Mammary microvascular endothelial cell (primary cell): Measurements from ENCODE around the gene EAF1. TPM values are rescaled to one million over a fixed set of nuclear protein-coding genes. Genes with fewer than 3 reads are reported as not detected.

Experiments used
- total RNA-seq: library from RNA; depleted of rRNA; stranded (reverse); fragments of >200 nt; gene quantifications from 2 replicates; pipeline ENCODE4 v1.2.3, GENCODE V29; 2015

EAF1 gene
- total RNA-seq = 13.6 and 14.3 TPM in 2 replicates

DNA sequence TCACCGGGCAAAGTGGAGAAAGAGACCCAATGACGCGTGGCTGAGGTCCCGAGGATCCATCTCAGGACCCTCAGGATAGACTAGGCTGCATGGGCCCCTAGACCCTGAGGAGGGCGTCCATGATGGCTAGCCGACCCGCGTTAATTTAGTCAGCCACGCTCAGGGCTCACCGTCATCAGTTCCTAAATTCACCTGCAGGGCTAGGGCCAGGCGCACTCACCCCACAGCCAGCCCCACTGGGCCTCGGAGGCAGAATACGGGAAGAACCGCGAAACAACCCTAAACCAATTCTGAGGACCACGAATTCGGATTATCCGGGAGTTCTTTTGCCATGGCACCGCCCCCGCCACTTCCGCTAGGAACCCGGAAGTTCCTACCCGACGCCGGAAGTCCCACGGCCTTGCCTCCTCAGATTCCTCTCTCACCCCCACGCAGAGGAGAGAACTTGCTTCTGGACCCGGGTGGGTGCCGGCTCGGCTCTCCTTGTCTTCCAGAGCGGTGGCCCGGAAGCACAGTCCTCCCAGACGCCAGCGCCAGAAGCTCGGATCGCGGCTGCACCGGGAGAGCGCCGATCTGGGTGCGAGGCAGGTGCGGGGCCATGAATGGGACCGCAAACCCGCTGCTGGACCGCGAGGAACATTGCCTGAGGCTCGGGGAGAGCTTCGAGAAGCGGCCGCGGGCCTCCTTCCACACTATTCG is at the start of gene EAF1, which contains the start of gene METTL6:
Gene EAF1 (plus strand): TSS at position 417 of the 699 bp plus-strand sequence. CDS start 182 bp downstream, at position 599.
Gene METTL6 (minus strand): TSS at position 363 of the 699 bp plus-strand sequence. CDS start 1,033 bp downstream, outside the sequence.

Other genes starting within 250 kb of the EAF1 start
- gene CAPN7, start 221.4 kb upstream of the EAF1 start, total RNA-seq = 15.2 and 17.0 TPM in 2 replicates
- 50.7 and 51.1 TPM in 2 replicates for gene SH3BP5, start 95.0 kb upstream of the EAF1 start, total RNA-seq
- gene METTL6, start 54 bp upstream of the EAF1 start, total RNA-seq = 16.1 and 17.1 TPM in 2 replicates
- 0.05 and 0.93 TPM in 2 replicates for gene COLQ, start 94.1 kb downstream of the EAF1 start, total RNA-seq
- gene HACL1, start 174.0 kb downstream of the EAF1 start, total RNA-seq = 17.9 and 27.9 TPM in 2 replicates
- 14.1 and 23.3 TPM in 2 replicates for gene BTD, start 174.1 kb downstream of the EAF1 start, total RNA-seq